SH-SY5Y (cell line): ENCODE results near the gene HRH3.

Source experiments
- GATA2 ChIP-seq: IDR thresholded peaks from 2 replicates; pipeline ENCODE4 v1.6.1; 2011; ENCODE audit warnings: mild to moderate bottlenecking, low read depth, low read length
- GATA3 ChIP-seq: IDR thresholded peaks from 2 replicates; pipeline ENCODE4 v1.6.1; 2011; ENCODE audit warnings: low read depth, mild to moderate bottlenecking, low read length, moderate library complexity

HRH3 gene

DNA sequence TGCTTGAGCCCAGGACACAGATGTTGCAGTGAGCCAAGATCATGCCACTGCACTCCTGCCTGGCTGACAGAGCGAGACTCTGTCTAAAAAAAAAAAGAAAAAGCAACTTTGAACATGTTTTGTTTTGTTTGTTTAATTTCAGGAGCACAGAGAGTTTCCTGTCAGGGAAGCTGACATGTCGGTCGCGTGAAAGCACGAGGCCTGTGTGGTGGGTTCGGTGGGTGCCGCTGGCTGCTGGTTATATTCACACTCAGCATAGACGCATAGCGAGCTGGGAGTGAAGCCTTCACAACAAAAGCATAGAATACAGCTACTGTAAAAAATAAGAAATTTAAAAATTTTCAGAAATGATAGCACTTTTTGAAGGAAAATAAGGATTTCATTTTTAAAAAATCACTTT lies 22.8 kb downstream of the HRH3 start:
- TF ChIP-seq GATA2 = no peak
- no peak for TF ChIP-seq GATA3

DNA sequence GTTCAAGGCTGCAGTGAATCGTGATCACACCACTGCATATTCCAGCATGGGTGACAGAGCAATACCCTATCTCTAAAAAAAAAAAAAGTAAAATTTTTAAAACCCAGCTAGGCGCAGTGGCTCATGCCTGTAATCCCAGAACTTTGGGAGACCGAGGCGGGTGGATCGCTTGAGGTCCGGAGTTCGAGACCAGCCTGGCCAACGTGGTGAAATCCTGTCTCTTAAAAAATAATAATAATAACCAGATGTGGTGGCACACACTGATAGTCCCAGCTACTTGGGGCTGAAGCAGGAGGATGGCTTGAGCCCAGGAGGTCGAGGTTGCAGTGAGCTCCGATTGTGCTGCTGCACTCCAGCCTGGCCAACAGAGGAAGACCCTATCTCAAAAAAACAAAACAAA lies 23.8 kb downstream of the HRH3 start:
- TF ChIP-seq GATA3 (no peak), GATA2 (no peak)

DNA sequence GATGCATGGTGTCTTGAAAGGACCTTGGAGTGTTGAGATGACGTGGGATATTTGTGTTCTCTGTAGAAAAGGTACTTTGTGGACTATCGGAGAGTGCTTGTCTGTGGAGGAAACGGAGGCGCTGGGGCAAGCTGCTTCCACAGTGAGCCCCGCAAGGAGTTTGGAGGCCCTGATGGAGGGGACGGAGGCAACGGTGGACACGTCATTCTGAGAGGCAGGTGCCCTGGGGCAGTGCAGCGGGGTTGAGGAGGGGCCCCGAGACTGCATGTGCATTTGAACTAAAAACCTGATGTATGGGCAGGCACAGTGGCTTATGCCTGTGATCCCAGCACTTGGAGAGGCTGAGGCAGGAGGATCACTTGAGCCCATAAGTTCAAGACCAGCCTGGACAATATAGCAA lies 24.3 kb downstream of the HRH3 start:
- TF ChIP-seq GATA3 = no peak

DNA sequence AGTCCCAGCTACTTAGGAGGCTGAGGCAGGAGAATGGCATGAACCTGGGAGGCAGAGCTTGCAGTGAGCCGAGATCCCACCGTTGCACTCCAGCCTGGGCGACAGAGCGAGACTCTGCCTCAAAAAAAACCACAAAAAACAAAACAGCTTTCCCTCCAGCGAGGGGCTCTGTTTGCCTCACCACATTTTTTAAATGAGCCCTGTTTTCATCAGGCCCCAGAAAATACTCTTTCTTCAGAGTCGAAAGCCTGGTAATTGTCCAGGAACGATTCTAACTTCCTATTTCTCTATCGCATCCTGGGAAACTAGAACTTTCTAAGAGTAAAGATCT lies 25.0 kb downstream of the HRH3 start:
- no peak for TF ChIP-seq GATA3
- no peak for TF ChIP-seq GATA2

DNA sequence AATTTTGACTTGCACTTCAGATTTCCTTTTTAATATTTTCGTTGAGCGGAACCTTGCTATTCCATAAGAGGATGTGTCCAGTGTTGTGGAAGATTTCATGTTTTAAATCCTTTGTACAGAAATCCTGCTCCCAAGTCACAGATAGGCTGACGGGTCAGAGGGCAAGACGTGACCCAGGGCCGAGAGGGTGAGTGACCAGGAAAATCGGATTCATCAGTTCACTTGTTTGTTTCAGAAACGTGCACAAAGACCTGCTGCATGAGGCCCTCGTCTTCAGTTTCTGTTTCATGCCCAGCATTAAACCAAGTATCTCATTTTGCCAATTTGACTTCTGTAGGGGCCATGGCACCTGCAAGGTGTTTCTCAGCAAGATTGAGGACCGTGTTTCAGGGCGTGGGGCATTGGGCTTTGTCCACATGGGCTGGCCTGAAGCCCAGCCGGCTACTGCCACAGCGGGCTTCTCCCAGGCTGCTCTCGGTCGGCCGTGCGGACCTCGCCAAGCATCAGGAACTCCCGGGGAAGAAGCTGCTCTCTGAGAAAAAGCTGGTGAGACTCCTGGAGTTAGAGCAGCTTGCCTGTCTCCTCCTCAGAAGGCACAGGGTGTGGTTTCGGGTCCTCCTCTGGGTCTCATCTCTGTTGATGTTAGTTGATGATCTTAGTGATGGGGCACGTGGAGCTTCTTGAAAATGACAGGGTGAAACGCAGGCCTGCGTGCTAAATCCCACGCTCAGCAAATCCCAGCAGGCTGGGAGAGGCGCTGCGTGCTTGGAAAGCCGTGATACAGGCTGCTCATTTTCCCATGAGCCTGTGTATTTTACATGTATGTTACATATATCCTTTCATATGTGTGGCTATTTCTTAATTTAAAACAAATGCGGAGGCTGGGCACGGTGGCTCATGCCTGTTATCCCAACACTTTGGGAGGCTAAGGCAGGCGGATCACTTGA lies 26.7 kb downstream of the HRH3 start:
- TF ChIP-seq GATA2 = no peak
- TF ChIP-seq GATA3 = no peak

DNA sequence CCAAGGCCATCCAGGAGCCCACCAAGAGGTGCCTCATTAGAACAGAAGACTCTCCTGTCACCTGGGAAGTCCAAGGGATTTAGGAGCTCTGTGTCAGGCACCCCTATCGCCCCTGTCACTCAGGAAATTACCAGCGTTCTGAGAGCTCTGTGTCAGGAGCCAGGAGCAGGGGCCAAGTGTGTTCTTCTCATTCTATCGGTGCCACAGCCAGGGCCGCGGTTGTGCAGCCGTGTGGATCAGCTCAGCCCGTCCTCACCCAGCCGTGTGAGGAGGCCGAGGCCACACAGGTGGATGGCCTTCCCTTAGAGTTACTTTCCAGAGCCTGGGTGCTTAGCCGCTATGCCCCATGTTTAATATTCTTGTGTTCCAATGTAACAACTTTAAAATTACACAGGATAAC lies 27.4 kb downstream of the HRH3 start:
- TF ChIP-seq GATA3 (no peak), GATA2 (no peak)

DNA sequence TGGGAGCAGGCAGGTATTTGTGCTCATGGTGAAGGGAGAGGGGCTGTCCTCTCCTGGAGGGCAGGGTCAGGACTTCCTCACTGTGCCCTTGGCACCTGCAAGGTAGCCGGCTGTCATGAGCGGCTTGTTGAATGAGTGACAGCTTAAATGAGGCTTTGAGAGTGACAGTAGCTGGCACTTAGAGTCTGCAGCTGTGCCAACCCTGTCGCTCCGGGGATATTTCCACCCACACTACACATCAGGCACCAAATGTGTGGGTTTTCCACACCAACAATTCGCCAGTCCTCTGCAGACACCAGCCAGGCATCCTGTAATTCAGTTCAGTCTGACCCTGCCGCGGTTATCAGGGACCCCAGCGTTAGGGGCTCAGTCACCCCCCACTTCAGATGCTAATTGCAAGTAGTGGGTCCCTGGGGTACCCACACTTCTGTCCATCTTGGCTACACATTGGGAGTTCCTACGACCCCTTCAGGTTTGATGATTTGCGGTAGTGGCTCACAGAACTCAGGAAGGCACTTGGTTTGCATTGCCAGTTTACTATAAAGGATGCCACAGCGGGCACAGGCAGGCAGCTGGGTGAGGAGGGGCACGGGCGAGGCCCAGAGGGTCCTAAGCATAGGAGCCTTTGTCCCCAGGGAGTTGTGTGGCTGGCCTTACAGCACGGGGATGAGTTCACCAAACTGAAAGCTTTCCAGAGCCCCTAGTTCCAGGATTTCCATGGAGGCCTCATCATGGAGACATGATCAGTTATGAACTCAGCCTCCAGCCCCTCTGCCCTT lies 28.1 kb downstream of the HRH3 start:
- TF ChIP-seq GATA2 (no peak), GATA3 (no peak)

DNA sequence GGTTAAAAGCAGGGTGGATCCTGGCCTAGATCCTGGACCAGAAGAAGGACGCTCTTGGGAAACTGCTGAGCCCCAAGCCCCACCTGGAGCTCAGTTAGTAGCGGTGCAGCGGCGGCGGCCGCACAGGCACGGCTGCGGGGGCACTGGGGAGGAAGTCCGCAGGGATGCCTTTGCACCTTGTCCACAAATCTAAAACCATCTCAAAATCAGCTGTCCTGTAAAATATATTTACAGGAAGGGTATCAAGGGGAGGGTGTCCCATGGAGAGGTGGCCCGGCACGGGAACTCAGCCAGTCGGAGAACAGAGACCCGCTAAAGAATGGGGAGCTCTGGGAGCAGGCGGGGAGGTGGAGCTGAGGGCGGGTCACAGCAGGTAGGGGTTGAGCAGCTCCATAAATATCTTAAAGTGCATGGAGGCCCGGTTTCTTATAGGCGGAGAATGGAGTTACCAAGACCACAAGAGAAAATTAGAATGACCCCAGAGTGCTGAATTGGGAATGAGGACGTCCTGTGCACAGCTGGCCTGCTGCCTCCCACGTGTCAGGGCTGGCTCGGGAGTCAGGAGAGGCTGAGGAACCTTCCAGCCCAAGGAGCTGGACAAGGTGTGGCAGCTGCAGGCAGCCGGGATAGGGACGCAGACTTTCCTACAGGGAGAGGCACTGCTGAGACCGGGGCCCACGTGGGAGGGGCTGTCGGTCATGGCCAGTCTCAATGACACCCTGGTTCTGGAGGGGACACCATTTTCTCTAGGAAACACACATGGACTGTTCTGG lies 29.3 kb downstream of the HRH3 start:
- no peak for TF ChIP-seq GATA3
- TF ChIP-seq GATA2 = no peak

DNA sequence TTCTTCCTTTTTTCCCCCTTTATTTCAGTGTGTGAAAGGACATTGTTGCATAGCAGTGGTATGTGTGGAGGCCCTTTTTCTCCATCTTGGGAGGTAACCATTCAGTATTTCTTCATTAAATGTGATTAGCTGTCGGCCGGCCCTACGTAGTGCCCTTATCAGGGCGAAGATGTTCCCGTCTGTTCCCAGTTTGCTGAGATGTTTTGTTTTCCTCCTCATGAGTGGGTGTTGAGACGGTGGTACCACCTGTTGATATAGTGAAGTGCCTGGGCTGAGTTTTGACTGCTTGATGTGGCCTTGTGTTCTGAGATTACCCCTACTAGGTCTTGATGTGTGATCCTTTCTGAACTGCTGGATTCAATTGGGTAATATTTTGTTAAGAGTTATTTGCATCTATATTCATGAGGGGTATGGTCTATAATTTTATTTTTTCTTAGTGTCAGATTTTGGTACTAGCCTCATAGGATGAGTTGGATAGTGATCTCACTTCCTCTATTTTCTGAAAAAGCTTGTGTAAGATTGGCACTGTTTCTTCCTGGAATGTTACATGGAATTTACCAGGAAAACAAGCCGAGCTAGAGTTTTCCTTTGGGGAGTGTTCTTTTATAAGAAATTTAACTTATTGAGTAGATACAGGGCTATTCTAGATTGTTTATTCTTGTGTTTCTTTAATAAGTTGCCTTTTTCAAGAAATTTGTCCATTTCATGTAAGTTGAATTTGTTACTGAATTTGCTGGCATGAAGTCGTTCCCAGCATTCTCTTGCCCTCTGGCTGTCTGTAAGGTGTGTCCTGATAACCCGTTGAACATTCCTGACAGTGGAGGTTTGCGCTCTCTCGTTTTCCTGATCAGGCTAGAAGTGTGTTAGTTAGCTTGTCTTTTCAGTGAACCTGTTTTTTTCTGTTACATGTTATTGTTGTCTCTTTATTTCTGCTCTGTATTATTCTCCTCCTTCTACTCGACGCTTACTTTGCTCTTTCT lies 32.9 kb downstream of the HRH3 start:
- TF ChIP-seq GATA2 (no peak), GATA3 (no peak)

DNA sequence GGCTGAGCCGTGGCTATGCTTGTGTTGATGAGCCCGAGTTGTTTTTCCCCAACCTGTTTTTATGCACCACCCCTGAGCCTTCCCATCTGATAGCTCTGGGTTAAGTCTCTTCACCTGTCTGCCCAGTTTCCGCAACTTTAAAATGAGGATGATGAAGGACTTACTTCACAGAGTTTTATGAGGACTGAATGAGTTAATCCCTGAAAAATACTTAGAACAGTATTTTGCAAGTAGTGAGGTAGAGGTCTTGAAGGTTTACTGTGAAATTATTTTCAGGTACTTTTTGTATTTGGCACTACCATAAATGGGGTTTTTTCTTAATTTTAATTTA lies 34.0 kb downstream of the HRH3 start:
- TF ChIP-seq GATA2 (no peak), GATA3 (no peak)

DNA sequence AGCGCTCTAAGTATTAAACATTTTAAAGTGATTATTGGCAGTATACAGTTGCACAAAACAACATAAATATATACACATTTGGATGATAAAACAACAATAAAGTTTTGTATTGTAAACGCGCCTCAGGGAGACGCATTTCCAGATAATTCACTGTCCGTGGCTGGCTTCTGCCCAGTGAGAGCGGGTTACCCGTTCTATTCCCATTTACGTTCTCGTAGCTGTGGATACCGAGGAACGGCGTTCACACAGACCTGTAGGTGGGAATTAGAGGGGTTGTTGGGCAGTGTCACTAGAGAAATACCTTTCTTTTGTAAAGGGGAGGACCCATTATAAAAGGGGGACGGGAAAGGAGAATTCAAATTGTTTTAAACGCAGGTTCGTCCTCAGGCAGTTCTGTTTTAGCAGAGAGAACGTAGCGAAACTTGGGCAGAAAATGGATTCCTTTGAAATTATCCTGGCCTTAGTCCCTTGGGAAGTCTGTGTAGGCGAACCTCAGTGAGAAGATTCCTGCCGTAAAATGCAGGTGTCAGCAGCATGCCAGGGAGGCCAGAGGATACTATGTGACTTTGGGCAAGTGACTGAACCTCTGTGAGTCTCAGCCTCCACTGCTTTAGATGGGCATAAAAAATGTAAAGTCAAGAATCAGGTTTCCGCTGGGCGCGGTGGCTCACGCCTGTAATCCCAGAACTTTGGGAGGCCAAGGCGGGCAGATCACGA lies 36.5 kb downstream of the HRH3 start:
- no peak for TF ChIP-seq GATA3
- no peak for TF ChIP-seq GATA2

DNA sequence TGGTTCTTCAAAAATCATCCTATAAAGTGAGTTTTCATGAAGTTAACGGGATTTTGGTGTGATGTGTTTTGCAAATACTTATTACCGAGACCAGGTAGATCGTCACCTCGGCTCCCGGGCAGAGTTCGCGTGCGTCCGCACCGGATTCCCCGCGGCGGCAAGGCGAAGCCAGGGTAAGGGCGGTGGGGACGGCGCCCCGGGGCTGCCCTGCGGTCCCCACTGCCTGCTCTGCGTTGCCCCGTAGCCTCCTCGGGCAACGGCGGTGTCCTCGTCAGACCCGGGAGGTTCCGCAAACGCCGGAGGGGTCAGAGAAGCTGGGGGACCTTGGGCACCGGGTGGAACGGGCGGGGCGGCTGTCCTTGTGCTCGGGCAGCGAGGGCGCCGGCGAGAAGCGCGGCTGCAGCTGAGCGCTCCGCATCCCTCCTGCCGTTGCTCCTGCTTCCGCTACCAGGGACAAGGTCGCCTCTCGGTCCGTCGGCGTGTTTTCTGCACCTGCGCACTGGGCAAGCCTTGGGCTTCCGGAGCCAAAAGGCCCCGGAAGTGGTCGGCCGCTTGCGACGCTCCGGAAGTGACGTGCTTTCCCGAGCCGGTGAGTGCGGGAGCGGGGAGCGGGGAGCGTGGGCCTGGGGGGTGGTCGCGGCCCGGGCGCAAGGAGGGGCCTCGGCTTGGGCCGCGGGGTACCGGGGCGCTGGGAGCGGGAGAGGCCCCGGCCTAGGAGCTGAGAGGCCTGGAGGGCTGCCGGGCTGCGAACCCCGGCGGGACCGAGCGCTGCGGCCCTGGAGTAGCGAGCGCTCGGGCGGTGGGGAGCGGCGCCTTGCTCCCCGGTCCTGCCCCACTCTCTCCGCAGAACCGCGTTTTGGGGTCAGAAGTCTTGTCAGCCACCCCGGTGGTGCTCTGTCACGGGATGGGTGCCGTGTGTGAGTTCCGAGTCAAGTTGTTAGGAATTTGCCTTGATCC lies 37.3 kb downstream of the HRH3 start, which contains the start of gene MTG2:
TSS of gene MTG2 (plus strand) at position 560 of the 957 bp plus-strand sequence. CDS start 10,393 bp downstream, outside the sequence.
- no peak for TF ChIP-seq GATA3
- TF ChIP-seq GATA2 = no peak; the same call in 1 of the 2 replicates
